Renal pelvis (tissue), 3 donors: ENCODE results near the gene RAB3D. TPM values are rescaled to one million over a fixed set of nuclear protein-coding genes. Genes with fewer than 3 reads are reported as not detected.

Experiments
- polyA plus RNA-seq, 3 donors: library from polyadenylated mRNA; unstranded; fragments of 120-200 nt; gene quantifications; one replicate each; pipeline ENCODE4 v1.2.1, GENCODE V29; 2013; ENCODE audit not compliant: insufficient read length in 3 of 3

Gene RAB3D
- polyA plus RNA-seq, 3 donors = 16.8 to 18.1 (median 17.3) TPM

Other genes starting within 250 kb of the RAB3D start
- gene SPC24, start 183.9 kb downstream of the RAB3D start, polyA plus RNA-seq = 10 to 100 TPM; 15.4 to 20.5 (median 19.9) TPM
- 100 to 1,000 TPM; 117 to 125 (median 124) TPM for gene KANK2, start 142.1 kb downstream of the RAB3D start, polyA plus RNA-seq
- gene ANGPTL8, start 100.0 kb downstream of the RAB3D start, polyA plus RNA-seq = under 1 TPM; 0.19 to 0.96 (median 0.74) TPM
- gene DOCK6, start 77.1 kb downstream of the RAB3D start, polyA plus RNA-seq = 10 to 100 TPM; 49.6 to 69.8 (median 67.7) TPM
- gene TSPAN16, start 43.5 kb downstream of the RAB3D start, polyA plus RNA-seq = not detected
- gene TMEM205, start 6.6 kb upstream of the RAB3D start, polyA plus RNA-seq = 100 to 1,000 TPM; 144 to 158 (median 156) TPM
- gene CCDC159, start 6.9 kb upstream of the RAB3D start, polyA plus RNA-seq = 10 to 100 TPM; 25.6 to 38.3 (median 33.2) TPM
- gene PLPPR2, start 15.8 kb upstream of the RAB3D start, polyA plus RNA-seq = 10 to 100 TPM; 13.6 to 16.0 (median 15.9) TPM
- 1 to 10 TPM; 3.8 to 4.1 (median 3.8) TPM for gene SWSAP1, start 35.0 kb upstream of the RAB3D start, polyA plus RNA-seq
- 10 to 100 TPM; 23.7 to 39.3 (median 36.7) TPM for gene EPOR, start 44.7 kb upstream of the RAB3D start, polyA plus RNA-seq
- gene RGL3, start 79.7 kb upstream of the RAB3D start, polyA plus RNA-seq = 100 to 1,000 TPM in 2 of 3 donors, 10 to 100 TPM in 1; 67.6 to 137 (median 119) TPM
- 1 to 10 TPM; 2.0 to 2.3 (median 2.1) TPM for gene ODAD3, start 95.5 kb upstream of the RAB3D start, polyA plus RNA-seq
- 100 to 1,000 TPM; 325 to 395 (median 363) TPM for gene PRKCSH, start 96.0 kb upstream of the RAB3D start, polyA plus RNA-seq
- under 1 TPM; 0.12 to 0.47 (median 0.34) TPM for gene ELAVL3, start 141.4 kb upstream of the RAB3D start, polyA plus RNA-seq
- gene ZNF653, start 166.2 kb upstream of the RAB3D start, polyA plus RNA-seq = 10 to 100 TPM; 10.4 to 11.2 (median 11.0) TPM
- 10 to 100 TPM; 41.8 to 49.0 (median 46.3) TPM for gene ECSIT, start 189.5 kb upstream of the RAB3D start, polyA plus RNA-seq
- gene CNN1, start 199.2 kb upstream of the RAB3D start, polyA plus RNA-seq = 1 to 10 TPM; 3.3 to 4.7 (median 4.5) TPM
- gene ELOF1, start 219.6 kb upstream of the RAB3D start, polyA plus RNA-seq = 10 to 100 TPM; 54.3 to 58.0 (median 57.1) TPM
- 10 to 100 TPM; 12.8 to 14.9 (median 13.4) TPM for gene ACP5, start 238.0 kb upstream of the RAB3D start, polyA plus RNA-seq